Measurements from ENCODE around the gene MLST8. TPM values are rescaled to one million over a fixed set of nuclear protein-coding genes. Genes with fewer than 3 reads are reported as not detected.
A peak's percentile ranks its signal among the peaks of the same experiment; 100 is the strongest.

Gene MLST8, protein sequence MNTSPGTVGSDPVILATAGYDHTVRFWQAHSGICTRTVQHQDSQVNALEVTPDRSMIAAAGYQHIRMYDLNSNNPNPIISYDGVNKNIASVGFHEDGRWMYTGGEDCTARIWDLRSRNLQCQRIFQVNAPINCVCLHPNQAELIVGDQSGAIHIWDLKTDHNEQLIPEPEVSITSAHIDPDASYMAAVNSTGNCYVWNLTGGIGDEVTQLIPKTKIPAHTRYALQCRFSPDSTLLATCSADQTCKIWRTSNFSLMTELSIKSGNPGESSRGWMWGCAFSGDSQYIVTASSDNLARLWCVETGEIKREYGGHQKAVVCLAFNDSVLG
- total RNA-seq, result 10 to 100 TPM; 32.4 to 59.0 TPM

DNA sequence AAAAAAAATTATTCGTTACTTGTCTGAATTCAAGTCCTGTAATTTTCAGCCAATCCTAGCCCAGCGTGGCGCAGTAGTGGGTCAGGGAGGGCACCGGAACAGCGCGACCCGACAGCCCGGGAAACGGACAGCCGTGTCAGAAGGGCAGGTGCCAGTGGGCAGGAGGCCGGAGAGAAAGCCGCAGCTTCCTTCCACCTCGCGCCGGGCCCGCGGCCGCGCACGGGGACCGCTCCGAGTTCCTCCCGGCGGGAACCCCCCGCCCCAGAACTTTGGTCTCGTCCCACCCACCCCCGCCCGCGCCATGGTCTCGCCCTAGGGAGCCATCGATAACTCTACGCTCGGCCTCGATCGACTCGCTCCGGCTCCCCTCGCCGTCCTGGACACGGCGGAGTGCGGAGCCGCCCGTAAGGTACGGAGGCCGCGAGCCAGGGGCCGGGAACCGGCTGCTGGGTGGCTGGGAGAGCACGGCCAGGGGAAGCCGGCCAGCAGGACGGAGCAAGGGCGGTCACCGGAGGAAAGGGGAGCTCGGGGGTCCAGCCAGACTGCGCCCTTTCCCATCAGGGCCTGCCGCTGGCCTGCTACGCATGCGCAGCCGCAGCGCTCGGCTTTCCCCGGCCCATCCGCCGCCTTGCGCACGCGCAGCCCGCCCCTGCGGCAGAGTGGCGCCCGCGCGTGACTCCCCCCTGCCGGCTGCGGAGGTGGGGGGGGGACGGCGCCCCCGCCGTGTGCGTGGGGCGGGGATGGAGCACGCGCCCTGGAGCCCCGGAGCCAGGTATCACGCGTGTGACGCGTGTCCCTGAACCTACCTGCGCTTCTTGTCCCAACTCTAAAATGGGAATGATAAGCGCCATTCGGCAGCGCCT, at the start of gene MLST8:
Gene MLST8, plus strand, starts transcription at position 351 of the 863 bp plus-strand sequence. CDS start 632 bp downstream, outside the sequence.
- peak within 1 kb of the TSS; percentile 94 to 99 (median 96) for H3K27ac ChIP-seq
- intact Hi-C loops (cut with DNase I), result no loop called here
- peak; percentile 95 for ATAC-seq

DNA sequence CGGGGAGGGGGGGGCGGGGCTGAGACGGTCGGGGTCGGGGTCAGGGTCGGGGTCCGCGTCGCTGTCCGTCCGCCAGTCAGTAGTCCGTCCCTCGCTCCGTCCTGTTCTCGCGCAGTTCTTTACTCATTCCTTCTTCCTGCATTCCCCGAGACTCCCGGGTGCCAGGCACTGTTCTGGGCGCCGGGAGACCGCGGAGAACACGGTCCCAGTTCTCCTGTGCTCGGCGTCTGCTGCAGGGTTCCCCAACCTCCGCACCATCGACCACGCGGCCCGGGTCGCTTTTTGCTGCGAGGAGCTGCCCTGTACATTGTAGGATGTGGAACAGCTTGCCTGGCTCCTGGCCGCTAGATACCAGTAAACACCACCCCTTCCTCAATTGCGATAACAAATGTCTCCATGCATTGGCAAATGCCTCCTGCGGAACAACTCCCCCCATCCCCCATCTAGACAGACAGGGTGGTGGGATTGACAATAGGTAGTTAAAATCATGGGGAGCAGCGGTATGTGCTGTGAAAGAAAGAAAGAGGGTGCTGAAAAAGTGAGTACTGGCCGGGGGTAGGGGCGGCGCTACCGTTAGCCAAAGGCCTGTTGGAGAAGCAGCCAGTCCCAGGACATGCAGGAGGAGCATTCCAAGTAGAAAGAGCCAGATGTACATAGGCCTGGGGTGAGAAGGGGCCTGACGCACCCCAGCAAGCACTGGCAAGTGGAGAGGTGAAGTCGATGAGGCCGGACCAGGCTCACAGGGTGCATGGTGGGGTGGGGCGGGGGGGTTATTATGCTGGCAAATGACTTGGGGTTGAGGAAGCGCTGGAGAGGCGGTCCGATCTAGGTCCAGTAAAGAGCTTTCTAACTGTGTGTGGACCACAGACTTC, 49.0 kb upstream of the MLST8 start:
- WGBS, 2 donors, result 8 to 10% methylated on average over 28 to 47 of the region's 47 CpGs
- no peaks in the 10 kb centered on the region for H3K36me3 ChIP-seq (replicated peaks in 1 of 2; ENCODE audit: insufficient read depth in 1 of 2, low read depth in 2 of 2)
- DNase-seq, result peak in 1 of 4 donors; percentile 41
- H3K4me1 ChIP-seq, result peaks cover 67% of the 10 kb centered on the region
- H3K9me3 ChIP-seq, result no peaks in the 10 kb centered on the region
- H3K4me3 ChIP-seq, result peak overlapping the region in 1 of 2 donors; percentile 47
- no peaks in the 10 kb centered on the region for H3K27me3 ChIP-seq
- no peak for ATAC-seq
- intact Hi-C loops (cut with DNase I), result no loop called here
- no peak for TF ChIP-seq POLR2A (IDR thresholded peaks at IDR 0.05)
- TF ChIP-seq, protein P1, sequence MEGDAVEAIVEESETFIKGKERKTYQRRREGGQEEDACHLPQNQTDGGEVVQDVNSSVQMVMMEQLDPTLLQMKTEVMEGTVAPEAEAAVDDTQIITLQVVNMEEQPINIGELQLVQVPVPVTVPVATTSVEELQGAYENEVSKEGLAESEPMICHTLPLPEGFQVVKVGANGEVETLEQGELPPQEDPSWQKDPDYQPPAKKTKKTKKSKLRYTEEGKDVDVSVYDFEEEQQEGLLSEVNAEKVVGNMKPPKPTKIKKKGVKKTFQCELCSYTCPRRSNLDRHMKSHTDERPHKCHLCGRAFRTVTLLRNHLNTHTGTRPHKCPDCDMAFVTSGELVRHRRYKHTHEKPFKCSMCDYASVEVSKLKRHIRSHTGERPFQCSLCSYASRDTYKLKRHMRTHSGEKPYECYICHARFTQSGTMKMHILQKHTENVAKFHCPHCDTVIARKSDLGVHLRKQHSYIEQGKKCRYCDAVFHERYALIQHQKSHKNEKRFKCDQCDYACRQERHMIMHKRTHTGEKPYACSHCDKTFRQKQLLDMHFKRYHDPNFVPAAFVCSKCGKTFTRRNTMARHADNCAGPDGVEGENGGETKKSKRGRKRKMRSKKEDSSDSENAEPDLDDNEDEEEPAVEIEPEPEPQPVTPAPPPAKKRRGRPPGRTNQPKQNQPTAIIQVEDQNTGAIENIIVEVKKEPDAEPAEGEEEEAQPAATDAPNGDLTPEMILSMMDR (IDR thresholded peaks at IDR 0.05), result no peak
- peak overlapping the region; percentile 58 to 77 (median 74) for H3K27ac ChIP-seq

More for the DNA sequence above, at the start of gene MLST8:
- WGBS, 2 donors, result 1% methylated on average over 39 to 93 of the region's 93 CpGs
- TF ChIP-seq, protein P1 (IDR thresholded peaks at IDR 0.05), result peak in 3 of 7 experiments; percentile 13 to 27 (median 15)
- peak; percentile 61 to 91 (median 86) for TF ChIP-seq POLR2A (IDR thresholded peaks at IDR 0.05)
- peak; percentile 84 to 90 (median 86) for DNase-seq
- H3K4me1 ChIP-seq, result peaks cover 19% of the 10 kb centered on the region
- peaks cover 0 to 18% of the 10 kb centered on the region in 2 donors for H3K36me3 ChIP-seq (replicated peaks in 1 of 2; ENCODE audit: insufficient read depth in 1 of 2, low read depth in 2 of 2)
- H3K27me3 ChIP-seq, result no peaks in the 10 kb centered on the region
- H3K4me3 ChIP-seq, result peak within 1 kb of the TSS; percentile 67 to 88
- no peaks in the 10 kb centered on the region for H3K9me3 ChIP-seq

DNA sequence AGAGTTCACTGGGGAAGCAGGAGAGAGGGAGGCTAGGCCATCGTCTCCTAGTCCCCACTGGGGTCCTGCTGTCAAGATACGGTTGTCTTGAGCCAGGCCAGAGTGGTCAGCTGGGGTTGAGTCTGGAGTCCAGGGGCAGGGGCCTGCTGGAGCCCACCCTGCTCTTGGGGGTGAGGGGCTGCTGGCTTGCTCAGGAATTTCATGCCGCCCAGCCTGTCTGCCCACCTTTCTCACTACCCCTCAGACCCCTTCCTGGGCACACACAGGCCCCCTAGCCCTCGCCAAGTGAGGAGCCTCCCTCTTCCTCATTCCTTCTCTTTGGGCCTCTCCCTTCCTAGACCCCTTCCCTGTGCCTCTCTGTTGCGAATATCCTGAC, 48.4 kb upstream of the MLST8 start:
- H3K27ac ChIP-seq, result peak overlapping the region; percentile 32 to 76 (median 65)
- WGBS, 2 donors, result 69 to 82% methylated on average over 5 of the region's 5 CpGs
- ATAC-seq (no peak), DNase-seq (no peak)
- H3K36me3 ChIP-seq (replicated peaks in 1 of 2; ENCODE audit: insufficient read depth in 1 of 2, low read depth in 2 of 2), result no peaks in the 10 kb centered on the region
- no peaks in the 10 kb centered on the region for H3K27me3 ChIP-seq
- H3K9me3 ChIP-seq, result no peaks in the 10 kb centered on the region
- intact Hi-C loops (cut with DNase I), result no loop called here
- TF ChIP-seq POLR2A (IDR thresholded peaks at IDR 0.05), result no peak
- TF ChIP-seq, protein P1 (IDR thresholded peaks at IDR 0.05), result no peak
- peaks cover 60% of the 10 kb centered on the region for H3K4me1 ChIP-seq
- H3K4me3 ChIP-seq, result no peak overlapping the region

DNA sequence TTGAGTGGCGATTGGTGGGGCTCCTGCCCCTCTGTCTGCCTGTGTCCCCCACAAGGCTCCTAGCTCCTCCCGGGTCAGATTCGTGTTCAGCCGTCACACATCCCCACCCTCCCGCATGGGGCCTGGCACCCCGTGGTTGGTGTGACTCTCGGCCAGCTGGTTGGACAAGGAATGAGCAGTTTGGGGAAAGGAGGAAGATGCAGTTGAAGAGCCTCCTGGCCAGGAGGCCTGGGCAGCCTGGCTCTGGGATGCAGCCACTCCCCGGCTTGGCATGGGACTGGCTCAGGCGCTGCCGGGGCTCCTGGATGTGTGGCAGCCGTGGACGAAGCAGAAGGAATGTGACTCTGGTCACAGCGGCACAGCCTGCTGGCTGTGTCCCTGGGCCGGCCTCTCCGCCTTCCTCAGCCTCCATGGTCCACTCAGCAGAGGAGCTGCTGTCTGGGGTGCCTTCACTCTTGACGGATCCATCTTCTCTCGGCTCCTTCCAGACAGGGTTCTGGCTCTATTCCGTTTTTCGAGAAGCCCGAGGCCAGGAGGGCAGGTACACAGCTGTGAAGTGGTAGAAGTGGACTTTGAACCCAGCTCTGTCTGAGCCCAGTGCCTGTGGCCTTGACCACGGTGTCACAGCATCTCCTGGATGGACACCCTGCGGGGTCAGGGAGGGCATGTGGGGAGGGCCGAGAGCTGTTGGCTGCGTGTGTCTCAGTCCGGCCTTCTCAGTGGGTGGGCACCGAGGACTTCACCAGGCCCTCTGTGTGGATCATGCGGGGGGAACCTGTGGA, 47.6 kb upstream of the MLST8 start:
- TF ChIP-seq, protein P1 (IDR thresholded peaks at IDR 0.05), result no peak
- no peak for TF ChIP-seq POLR2A (IDR thresholded peaks at IDR 0.05)
- Histone ChIP-seq H3K36me3 (replicated peaks in 1 of 2; ENCODE audit: insufficient read depth in 1 of 2, low read depth in 2 of 2) (no peaks in the 10 kb centered on the region), H3K9me3 (no peaks in the 10 kb centered on the region), H3K4me1 (peaks cover 52% of the 10 kb centered on the region), H3K27ac (peak overlapping the region; percentile 1 to 76 (median 52)), H3K27me3 (no peaks in the 10 kb centered on the region), H3K4me3 (no peak overlapping the region)
- peak in 2 of 4 donors; percentile 40 to 52 for DNase-seq
- intact Hi-C loops (cut with DNase I), result no loop called here
- 34 to 45% methylated on average over 6 to 27 of the region's 27 CpGs for WGBS, 2 donors
- ATAC-seq, result no peak

All from body of pancreas (tissue), 4 donors.